ENCODE measurements around the gene SLC25A12. TPM values are rescaled to one million over a fixed set of nuclear protein-coding genes. Genes with fewer than 3 reads are reported as not detected.

The SLC25A12 gene
- total and polyA plus RNA-seq, 2 of the 13 experiments (the other 11 are each of a cell fraction or from before 2014, with no cell fraction given): 8.1 to 15.9 TPM

GRCh38 chr2:171807831-171808393 lies 86.1 kb downstream of the SLC25A12 start (continued):
- TF ChIP-seq DMTF1 (CRISPR knock-in tag; IDR thresholded peaks at IDR 0.05) (no peak), NFYB (CRISPR knock-in tag; IDR thresholded peaks at IDR 0.05) (no peak), BRD4 (CRISPR knock-in tag; IDR thresholded peaks at IDR 0.05) (no peak), CHD4 (IDR thresholded peaks at IDR 0.05; ENCODE audit: borderline replicate concordance, low read length) (peak; percentile 50; the same call in 1 of the 2 replicates), SALL2 (CRISPR knock-in tag; IDR thresholded peaks at IDR 0.05) (no peak), TRAFD1 (CRISPR knock-in tag; IDR thresholded peaks at IDR 0.05; ENCODE audit: borderline replicate concordance) (no peak), KLF11 (CRISPR knock-in tag; IDR thresholded peaks at IDR 0.05) (no peak; the same call in 1 of the 2 replicates), SMAD1 (CRISPR knock-in tag; IDR thresholded peaks at IDR 0.05; ENCODE audit: borderline replicate concordance, low read depth) (no peak), ATF2 (CRISPR knock-in tag; IDR thresholded peaks at IDR 0.05) (no peak), CBX2 (IDR thresholded peaks at IDR 0.05; ENCODE audit: low read depth, low read length) (no peak), CBX2 (CRISPR knock-in tag; IDR thresholded peaks at IDR 0.05; ENCODE audit: low read depth) (no peak), E2F5 (CRISPR knock-in tag; conservative IDR thresholded peaks at IDR 0.05) (no peak), ZNF24 (IDR thresholded peaks at IDR 0.05) (no peak), KIAA2018 (CRISPR knock-in tag; IDR thresholded peaks at IDR 0.05; ENCODE audit: borderline replicate concordance) (no peak), ZNF777 (CRISPR knock-in tag; IDR thresholded peaks at IDR 0.05) (no peak)
